ENCODE measurements around the gene THAP2. TPM values are rescaled to one million over a fixed set of nuclear protein-coding genes. Genes with fewer than 3 reads are reported as not detected.

THAP2 gene
- total RNA-seq, 6 experiments from 2014 or later, result 1.3 to 3.2 (median 2.0) TPM

DNA sequence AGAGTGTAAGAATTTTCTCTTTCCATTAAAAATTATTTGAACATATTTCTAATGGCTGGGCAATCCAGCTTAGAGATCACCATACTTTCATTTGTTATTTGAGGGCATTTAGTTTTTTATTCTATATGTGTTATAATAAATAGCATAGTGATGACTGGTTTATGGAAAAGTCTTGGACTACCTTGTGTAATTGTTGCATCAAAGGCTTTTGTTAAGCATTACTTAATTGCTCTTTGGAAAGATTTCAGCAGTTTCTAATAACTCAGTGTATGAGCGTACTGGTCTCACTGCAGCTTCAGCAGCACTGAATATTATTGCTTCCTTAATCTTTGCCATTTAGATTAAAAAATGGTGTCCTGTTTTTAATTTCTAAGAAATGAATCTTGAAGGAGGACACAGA, 44.6 kb downstream of the THAP2 start:
- intact Hi-C loops (cut with DNase I), result no loop called here
- Histone ChIP-seq H3K4me3 (no peak overlapping the region), H3K36me3 (no peaks in the 10 kb centered on the region), H3K27ac (no peak overlapping the region), H3K9me3 (no peaks in the 10 kb centered on the region), H3K4me1 (no peaks in the 10 kb centered on the region), H3K27me3 (no peaks in the 10 kb centered on the region)
- 100% methylated on average over 1 of the region's 1 CpG for WGBS (ENCODE audit: insufficient coverage, low coverage, low lambda C conversion rate, missing lambda C conversion rate)
- TF ChIP-seq CTCF (IDR thresholded peaks at IDR 0.05) (no peak), POLR2A (IDR thresholded peaks at IDR 0.05) (no peak)
- ATAC-seq, result no peak
- DNase-seq, result no peak

GRCh38 chr12:71710276-71711125, 46.4 kb downstream of the THAP2 start:
- ATAC-seq, result no peak
- H3K27ac ChIP-seq, result no peak overlapping the region
- TF ChIP-seq CTCF (IDR thresholded peaks at IDR 0.05) (no peak), POLR2A (IDR thresholded peaks at IDR 0.05) (no peak)
- DNase-seq, result no peak
- H3K9me3 ChIP-seq, result peaks cover 0 to 5% (median 0%) of the 10 kb centered on the region in 4 donors
- no peaks in the 10 kb centered on the region for H3K36me3 ChIP-seq
- H3K4me3 ChIP-seq, result no peak overlapping the region
- intact Hi-C loops (cut with DNase I), result no loop called here
- H3K27me3 ChIP-seq, result no peaks in the 10 kb centered on the region
- 94% methylated on average over 7 of the region's 7 CpGs for WGBS (ENCODE audit: insufficient coverage, low coverage, low lambda C conversion rate, missing lambda C conversion rate)
- no peaks in the 10 kb centered on the region for H3K4me1 ChIP-seq

GRCh38 chr12:71718611-71719010, 54.5 kb downstream of the THAP2 start:
- no peaks in the 10 kb centered on the region for H3K27me3 ChIP-seq
- no peaks in the 10 kb centered on the region for H3K4me1 ChIP-seq
- intact Hi-C loops (cut with DNase I), result no loop called here
- H3K4me3 ChIP-seq, result no peak overlapping the region
- DNase-seq (no peak), ATAC-seq (no peak)
- H3K27ac ChIP-seq, result no peak overlapping the region
- H3K36me3 ChIP-seq, result no peaks in the 10 kb centered on the region
- TF ChIP-seq CTCF (IDR thresholded peaks at IDR 0.05) (no peak), POLR2A (IDR thresholded peaks at IDR 0.05) (no peak)
- H3K9me3 ChIP-seq, result peaks cover 0 to 5% (median 0%) of the 10 kb centered on the region in 4 donors

- no peaks in the 10 kb centered on the region for H3K36me3 ChIP-seq
- peaks cover 0 to 5% (median 0%) of the 10 kb centered on the region in 4 donors for H3K9me3 ChIP-seq
- no peak for ATAC-seq
- intact Hi-C loops (cut with DNase I), result no loop called here
- no peak for TF ChIP-seq POLR2A (IDR thresholded peaks at IDR 0.05)
- TF ChIP-seq CTCF (IDR thresholded peaks at IDR 0.05), result no peak
- H3K4me1 ChIP-seq, result no peaks in the 10 kb centered on the region
- DNase-seq, result no peak
- 73% methylated on average over 5 of the region's 5 CpGs for WGBS (ENCODE audit: insufficient coverage, low coverage, low lambda C conversion rate, missing lambda C conversion rate)
- H3K27me3 ChIP-seq, result no peaks in the 10 kb centered on the region
- no peak overlapping the region for H3K4me3 ChIP-seq
- no peak overlapping the region for H3K27ac ChIP-seq
Observed at GRCh38 chr12:71719647-71720370, 55.7 kb downstream of the THAP2 start.

All from right lobe of liver (tissue), 6 donors.